Activated CD8-positive, alpha-beta memory T cell treated with anti-CD3 and anti-CD28 coated beads for 4 hours (primary cell): ENCODE data around the gene TRAPPC13.

Experiments used
- DNase-seq, 2 donors: peaks; one replicate each; pipeline ENCODE4 v3.0.0-alpha.2; 2020; ENCODE audit warnings: low read depth in 2 of 2

Gene TRAPPC13

GRCh38 chr5:65682148-65682547, 57.3 kb downstream of the TRAPPC13 start:
- DNase-seq = no peak

DNA sequence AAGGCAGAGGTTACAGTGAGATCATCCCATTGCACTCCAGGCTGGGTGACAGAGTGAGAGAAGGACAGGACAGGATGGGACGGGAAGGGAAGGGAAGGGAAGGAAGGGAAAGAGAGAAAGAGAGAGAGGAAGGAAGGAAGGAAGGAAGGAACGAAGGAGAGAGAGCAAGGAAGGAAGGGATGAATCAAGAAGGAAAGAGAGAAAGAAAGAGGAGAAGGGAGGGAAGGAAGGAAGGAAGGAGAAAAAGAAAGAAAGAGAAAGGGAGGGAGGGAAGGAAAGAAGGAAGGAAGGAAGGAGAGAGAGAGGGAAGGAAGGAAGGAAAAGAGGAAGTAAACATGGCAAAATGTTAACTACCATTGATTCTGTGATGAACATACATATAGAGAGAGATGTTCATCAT, 68.3 kb downstream of the TRAPPC13 start:
- DNase-seq = no peak

- DNase-seq = no peak
Measured at GRCh38 chr5:65695162-65695755, 70.4 kb downstream of the TRAPPC13 start.

DNA sequence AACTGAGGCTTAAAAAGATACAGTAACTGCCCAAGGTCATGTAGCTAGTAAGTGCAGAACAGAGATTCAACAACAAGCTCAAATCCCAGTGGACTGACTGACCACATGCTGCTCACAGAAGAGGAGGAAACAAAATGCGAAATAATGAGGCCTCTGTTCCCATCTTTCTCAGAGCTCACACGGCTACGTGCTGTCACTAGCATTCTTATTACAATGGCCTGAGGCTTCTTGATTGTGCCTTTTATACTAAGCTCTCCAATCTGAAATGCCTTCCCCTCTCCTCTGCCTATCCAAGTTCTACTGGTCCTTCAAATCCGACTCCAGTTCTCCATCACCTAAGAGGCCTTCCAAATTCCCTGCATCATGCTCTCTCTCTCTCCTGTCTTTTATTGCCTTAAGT, 71.1 kb downstream of the TRAPPC13 start:
- DNase-seq = no peak

DNA sequence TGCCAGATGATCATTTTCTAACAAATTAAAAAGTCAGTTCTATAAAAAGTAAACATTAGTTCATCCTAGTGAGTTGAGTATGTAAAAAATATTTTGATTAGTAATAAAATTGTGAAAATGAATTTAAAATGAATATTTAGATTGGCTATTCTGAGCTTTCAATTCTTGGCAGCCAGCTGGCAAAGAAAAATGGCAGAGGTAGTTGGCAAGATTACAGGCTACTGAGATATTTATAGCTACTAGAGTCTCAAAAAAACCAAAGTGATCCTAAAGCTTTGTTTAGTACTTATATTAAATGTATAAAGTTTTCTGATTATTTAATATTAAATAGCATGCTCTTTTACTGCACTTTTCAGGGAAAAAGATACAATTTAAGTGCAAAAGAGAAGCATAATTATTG, 72.1 kb downstream of the TRAPPC13 start:
- no peak for DNase-seq

DNA sequence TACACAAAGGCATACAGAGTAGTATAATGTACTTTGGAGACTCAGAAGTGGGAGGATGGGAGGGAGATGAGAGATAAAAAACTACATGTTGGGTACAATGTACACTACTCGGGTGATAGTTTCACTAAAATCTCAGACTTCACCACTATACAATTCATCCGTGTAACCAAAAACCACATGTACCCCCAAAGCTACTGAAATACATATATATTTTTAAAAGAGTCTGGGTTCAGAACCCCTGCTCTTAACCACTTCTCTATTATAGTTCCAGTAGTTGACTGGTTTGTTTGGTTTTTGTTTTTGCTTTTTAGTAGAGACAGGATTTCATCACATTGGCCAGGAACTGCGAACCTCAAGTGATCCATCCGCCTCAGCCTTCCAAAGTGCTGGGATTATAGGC, 74.5 kb downstream of the TRAPPC13 start:
- no peak for DNase-seq

DNA sequence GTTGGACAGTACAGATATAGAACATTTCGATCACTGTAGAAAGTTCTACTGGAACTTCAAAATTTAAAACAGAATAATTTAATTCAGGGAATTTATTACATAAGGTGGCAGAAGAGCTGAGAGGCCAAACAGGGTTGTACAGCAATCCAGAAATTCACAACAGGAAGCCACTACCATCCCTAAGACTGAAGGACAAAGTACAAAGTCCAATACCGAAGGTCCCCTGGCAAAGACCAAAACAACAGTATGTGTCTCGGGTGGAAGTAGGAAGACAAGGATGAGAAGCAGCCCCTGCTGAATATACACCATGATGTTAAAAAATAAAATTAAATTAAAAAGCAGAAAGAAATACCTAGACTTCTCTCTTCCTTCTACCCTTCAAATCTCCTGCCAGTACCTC, 77.2 kb downstream of the TRAPPC13 start:
- no peak for DNase-seq

GRCh38 chr5:65704621-65705239, 79.9 kb downstream of the TRAPPC13 start:
- no peak for DNase-seq

DNA sequence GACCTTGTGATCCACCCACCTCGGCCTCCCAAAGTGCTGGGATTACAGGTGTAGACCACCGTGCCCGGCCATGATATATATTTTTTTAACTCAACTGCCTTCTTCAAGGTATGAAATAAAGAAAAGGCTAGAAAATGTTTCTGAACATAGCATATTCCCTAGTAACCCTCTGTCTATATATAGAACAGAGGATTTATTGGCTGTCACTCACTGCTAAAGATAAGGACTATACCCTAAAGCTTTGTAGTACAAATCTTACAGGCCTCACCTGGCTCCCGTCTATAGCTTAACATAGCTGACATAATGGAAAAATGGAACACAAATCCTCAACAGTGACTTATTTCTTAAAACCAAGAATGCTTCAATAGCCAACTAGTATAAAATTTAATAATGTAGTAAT, 82.8 kb downstream of the TRAPPC13 start:
- no peak for DNase-seq

- no peak for DNase-seq
Measured at GRCh38 chr5:65708145-65708544, 83.3 kb downstream of the TRAPPC13 start.
